Activated CD8-positive, alpha-beta memory T cell treated with anti-CD3 and anti-CD28 coated beads for 36 hours (primary cell): ENCODE measurements around the gene ACAD11. TPM values are rescaled to one million over a fixed set of nuclear protein-coding genes. Genes with fewer than 3 reads are reported as not detected.

Source experiments
- CTCF ChIA-PET: fragments of 350-600 bp; sonication (Branson Sonifier 250); formaldehyde crosslinking; loops from one replicate; lab custom pipeline; 2021; ENCODE audit warnings: antibody characterized with exemption; lab: Charles Lee
- POLR2A ChIA-PET: fragments of 350-600 bp; sonication (Branson Sonifier 250); formaldehyde crosslinking; loops from one replicate; lab custom pipeline; 2021; ENCODE audit warnings: antibody characterized with exemption; lab: Charles Lee
- total RNA-seq, 2 experiments: library from RNA; stranded (reverse); gene quantifications; one replicate each; pipeline ENCODE4 v1.2.3, GENCODE V29; 2021

The ACAD11 gene
- 10 to 100 TPM; 10.9 to 11.1 TPM for total RNA-seq

GRCh38 chr3:132659365-132660051 lies at the start of gene ACAD11:
Gene ACAD11 (minus strand): TSS chr3:132659809. CDS start chr3:132659751, 58 bp downstream.
- ChIA-PET POLR2A (interaction anchor here (0.6 kb wide), 1 partner anchor 1145 kb away, joined by 3 read pairs; no protein-coding TSS in a partner anchor), CTCF (no interaction called here)

- ChIA-PET POLR2A (no interaction called here), CTCF (no interaction called here)
These were observed 44.1 kb upstream of the ACAD11 start for GRCh38 chr3:132703733-132704132.

GRCh38 chr3:132695422-132695821 lies 35.8 kb upstream of the ACAD11 start:
- CTCF ChIA-PET = no interaction called here
- POLR2A ChIA-PET = no interaction called here

GRCh38 chr3:132694991-132695390 lies 35.4 kb upstream of the ACAD11 start:
- POLR2A ChIA-PET = no interaction called here
- CTCF ChIA-PET = no interaction called here

- ChIA-PET CTCF (interaction anchor here (0.5 kb wide), 1 partner anchor 8 kb away, joined by 3 read pairs; no protein-coding TSS in a partner anchor), POLR2A (no interaction called here)
These were observed 30.4 kb upstream of the ACAD11 start for GRCh38 chr3:132690040-132690439.

- POLR2A ChIA-PET = no interaction called here
- CTCF ChIA-PET = no interaction called here
These were observed 22.6 kb upstream of the ACAD11 start for GRCh38 chr3:132682201-132682600.

- ChIA-PET POLR2A (no interaction called here), CTCF (no interaction called here)
These were observed 21.8 kb upstream of the ACAD11 start for GRCh38 chr3:132681421-132681820.

GRCh38 chr3:132679911-132680310 lies 20.3 kb upstream of the ACAD11 start:
- ChIA-PET CTCF (no interaction called here), POLR2A (no interaction called here)

- ChIA-PET POLR2A (no interaction called here), CTCF (no interaction called here)
These were observed 15.8 kb upstream of the ACAD11 start for GRCh38 chr3:132675408-132675807.

- ChIA-PET CTCF (no interaction called here), POLR2A (interaction anchor here (1.1 kb wide), 1 partner anchor 9 kb away, joined by 3 read pairs; the partner anchor contains the start of gene UBA5)
These were observed 9.7 kb upstream of the ACAD11 start for GRCh38 chr3:132669256-132669777.

- POLR2A ChIA-PET = no interaction called here
- CTCF ChIA-PET = no interaction called here
These were observed 5.7 kb upstream of the ACAD11 start for GRCh38 chr3:132665230-132665745.

GRCh38 chr3:132662212-132662611 lies 2.6 kb upstream of the ACAD11 start:
- CTCF ChIA-PET = interaction anchor here (0.6 to 1.2 kb wide), 3 partner anchors 9 to 1686 kb away, joined by 3 read pairs; no protein-coding TSS in a partner anchor
- POLR2A ChIA-PET = no interaction called here

GRCh38 chr3:132661101-132661500 lies 1.5 kb upstream of the ACAD11 start:
- POLR2A ChIA-PET = interaction anchor here (0.7 kb wide), 1 partner anchor 49 kb away, joined by 3 read pairs; no protein-coding TSS in a partner anchor

GRCh38 chr3:132660811-132661070 lies 1.1 kb upstream of the ACAD11 start:
- ChIA-PET POLR2A (interaction anchor here (0.9 kb wide), 1 partner anchor 9 kb away, joined by 3 read pairs; no protein-coding TSS in a partner anchor), CTCF (interaction anchor here (0.6 kb wide), 1 partner anchor 201 kb away, joined by 3 read pairs; no protein-coding TSS in a partner anchor)

More at GRCh38 chr3:132661101-132661500, 1.5 kb upstream of the ACAD11 start:
- CTCF ChIA-PET = interaction anchor here (0.6 kb wide), 1 partner anchor 201 kb away, joined by 3 read pairs; no protein-coding TSS in a partner anchor

GRCh38 chr3:132660052-132660810 lies 622 bp upstream of the ACAD11 start, which contains the start of gene UBA5:
Gene UBA5 (plus strand): TSS chr3:132660329. CDS start chr3:132660538, 209 bp downstream.
- POLR2A ChIA-PET = interaction anchor here (0.9 kb wide), 1 partner anchor 10 kb away, joined by 3 read pairs; no protein-coding TSS in a partner anchor
- CTCF ChIA-PET = no interaction called here

GRCh38 chr3:132659000-132659364 lies 627 bp downstream of the ACAD11 start:
- ChIA-PET POLR2A (no interaction called here), CTCF (no interaction called here)

- POLR2A ChIA-PET = no interaction called here
- CTCF ChIA-PET = interaction anchor here (0.6 kb wide), 1 partner anchor 16 kb away, joined by 9 read pairs; no protein-coding TSS in a partner anchor
These were observed 1.5 kb downstream of the ACAD11 start for GRCh38 chr3:132657869-132658747.

- CTCF ChIA-PET = no interaction called here
- POLR2A ChIA-PET = no interaction called here
These were observed 4.1 kb downstream of the ACAD11 start for GRCh38 chr3:132655471-132655870.

- POLR2A ChIA-PET = no interaction called here
- CTCF ChIA-PET = no interaction called here
These were observed 4.9 kb downstream of the ACAD11 start for GRCh38 chr3:132654721-132655120.
